WTC11 (cell line): ENCODE data around the gene USP54. TPM values are rescaled to one million over a fixed set of nuclear protein-coding genes. Genes with fewer than 3 reads are reported as not detected.

Source experiments
- ATAC-seq: fragments of 200-7000 bp; cut with Tn5 transposase; 2 replicates; pipeline ENCODE4 v1.10.0; 2021; ENCODE audit warnings: mild to moderate bottlenecking, moderate library complexity
- CTCF ChIA-PET: fragments of 300-600 bp; sonication (Branson Sonifier 250); formaldehyde crosslinking; loops from one replicate; lab custom pipeline; 2021; ENCODE audit warnings: antibody characterized with exemption; lab: Charles Lee
- POLR2A ChIA-PET: fragments of 350-600 bp; sonication (Branson Sonifier 250); formaldehyde crosslinking; loops from one replicate; lab custom pipeline; 2021; ENCODE audit warnings: antibody characterized with exemption; lab: Charles Lee
- DNase-seq: peaks from one replicate; pipeline ENCODE4 v3.0.0; 2021; ENCODE audit warnings: low spot score
- H3K27ac Mint-ChIP-seq: 2 replicates; pipeline ENCODE4 v1.8.0; 2021; ENCODE audit warnings: mixed read lengths
- H3K27me3 Mint-ChIP-seq: 2 replicates; pipeline ENCODE4 v1.8.0; 2021; ENCODE audit warnings: low read depth, mild to moderate bottlenecking, moderate library complexity, mixed read lengths
- H3K36me3 Mint-ChIP-seq: 2 replicates; pipeline ENCODE4 v1.8.0; 2021; ENCODE audit warnings: mixed read lengths
- H3K4me1 Mint-ChIP-seq: 2 replicates; pipeline ENCODE4 v1.8.0; 2022; ENCODE audit warnings: mixed read lengths
- H3K4me3 Mint-ChIP-seq: 2 replicates; pipeline ENCODE4 v1.8.0; 2021; ENCODE audit warnings: mild to moderate bottlenecking, moderate library complexity, mixed read lengths
- H3K9me3 Mint-ChIP-seq: 2 replicates; pipeline ENCODE4 v1.8.0; 2021; ENCODE audit warnings: mixed read lengths
- CBFB ChIP-seq: sonication (generic); formaldehyde crosslinking; IDR thresholded peaks from 2 replicates; pipeline ENCODE4 v1.8.1; 2022; ENCODE audit warnings: mild to moderate bottlenecking, low read depth, missing genetic modification reagents
- FOXJ3 ChIP-seq: sonication (generic); formaldehyde crosslinking; IDR thresholded peaks from 2 replicates; pipeline ENCODE4 v1.9.0; 2021; ENCODE audit warnings: missing genetic modification reagents, mild to moderate bottlenecking, borderline replicate concordance
- FOXP1 ChIP-seq: sonication (generic); formaldehyde crosslinking; IDR thresholded peaks from 2 replicates; pipeline ENCODE4 v1.8.0; 2022; ENCODE audit warnings: missing genetic modification reagents, mild to moderate bottlenecking, moderate library complexity, borderline replicate concordance
- OVOL2 ChIP-seq: fragments of 250-450 bp; sonication (Bioruptor Pico); IDR thresholded peaks from 2 replicates; pipeline ENCODE4 v1.9.0; 2021; ENCODE audit warnings: mild to moderate bottlenecking, borderline replicate concordance
- RORB ChIP-seq: fragments of 250-450 bp; sonication (Bioruptor Pico); IDR thresholded peaks from 2 replicates; pipeline ENCODE4 v1.9.0; 2021; ENCODE audit warnings: mild to moderate bottlenecking
- TCF7 ChIP-seq: sonication (generic); formaldehyde crosslinking; IDR thresholded peaks from 2 replicates; pipeline ENCODE4 v1.8.0; 2022; ENCODE audit warnings: mild to moderate bottlenecking, low read depth, missing genetic modification reagents, moderate library complexity
- TEAD1 ChIP-seq: sonication (generic); formaldehyde crosslinking; IDR thresholded peaks from 2 replicates; pipeline ENCODE4 v1.8.0; 2022; ENCODE audit warnings: mild to moderate bottlenecking, missing genetic modification reagents
- ZNF416 ChIP-seq: fragments of 250-450 bp; sonication (Bioruptor Pico); IDR thresholded peaks from 2 replicates; pipeline ENCODE4 v1.9.0; 2021; ENCODE audit warnings: mild to moderate bottlenecking, inconsistent platforms
- total RNA-seq: library from RNA; stranded (reverse); gene quantifications from 3 replicates; pipeline ENCODE4 v1.2.3, GENCODE V29; 2021
- TF ChIP-seq, protein P1 (sequence below): sonication (generic); formaldehyde crosslinking; IDR thresholded peaks from 2 replicates; pipeline ENCODE4 v1.8.1; 2023; ENCODE audit warnings: mild to moderate bottlenecking, missing genetic modification reagents
- TF ChIP-seq, protein P2 (sequence below): sonication (generic); formaldehyde crosslinking; IDR thresholded peaks from 2 replicates; pipeline ENCODE4 v1.8.0; 2022; ENCODE audit warnings: missing genetic modification reagents
- TF ChIP-seq, protein P3 (sequence below): sonication (generic); formaldehyde crosslinking; IDR thresholded peaks from 2 replicates; pipeline ENCODE4 v1.8.0; 2023; ENCODE audit warnings: missing genetic modification reagents
- TF ChIP-seq, protein P4 (sequence below): sonication (generic); formaldehyde crosslinking; IDR thresholded peaks from 2 replicates; pipeline ENCODE4 v1.8.0; 2023; ENCODE audit warnings: mild to moderate bottlenecking, missing genetic modification reagents
- TF ChIP-seq, protein P5 (sequence below): fragments of 250-450 bp; sonication (Bioruptor Pico); IDR thresholded peaks from 2 replicates; pipeline ENCODE4 v2.1.2; 2022; ENCODE audit warnings: mild to moderate bottlenecking, moderate library complexity
- TF ChIP-seq, protein P6 (sequence below): fragments of 250-450 bp; sonication (Bioruptor Pico); conservative IDR thresholded peaks from 2 replicates; pipeline ENCODE4 v1.9.0; 2021; ENCODE audit warnings: mild to moderate bottlenecking
- TF ChIP-seq, protein P7 (sequence below): sonication (generic); formaldehyde crosslinking; IDR thresholded peaks from 2 replicates; pipeline ENCODE4 v1.8.0; 2022; ENCODE audit warnings: mild to moderate bottlenecking, missing genetic modification reagents
- TF ChIP-seq, protein P8 (sequence below): sonication (generic); formaldehyde crosslinking; IDR thresholded peaks from 2 replicates; pipeline ENCODE4 v1.8.1; 2023; ENCODE audit warnings: mild to moderate bottlenecking, missing genetic modification reagents

USP54 gene
- total RNA-seq, 1 experiment from 2014 or later: 39.8 TPM

DNA sequence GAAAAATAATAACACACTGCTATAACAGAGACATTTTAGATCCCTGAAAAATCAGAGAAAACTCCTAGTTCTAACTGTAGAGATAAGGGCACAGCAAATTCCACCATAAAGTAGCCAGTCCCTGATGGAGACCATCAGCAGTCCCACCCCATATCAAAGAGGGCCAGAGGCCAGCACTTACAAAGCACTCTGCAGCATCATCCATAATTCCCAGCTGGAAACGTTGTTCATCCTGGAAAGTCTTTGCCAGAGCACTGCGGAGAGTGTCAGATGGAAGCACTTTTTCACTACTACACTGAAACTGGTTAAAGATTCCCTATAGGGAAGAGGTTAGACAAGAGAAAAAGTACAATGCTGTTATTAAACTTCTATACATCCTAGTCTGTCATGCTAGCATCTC is 45.8 kb downstream of the USP54 start (continued):
- TF ChIP-seq, protein P1, sequence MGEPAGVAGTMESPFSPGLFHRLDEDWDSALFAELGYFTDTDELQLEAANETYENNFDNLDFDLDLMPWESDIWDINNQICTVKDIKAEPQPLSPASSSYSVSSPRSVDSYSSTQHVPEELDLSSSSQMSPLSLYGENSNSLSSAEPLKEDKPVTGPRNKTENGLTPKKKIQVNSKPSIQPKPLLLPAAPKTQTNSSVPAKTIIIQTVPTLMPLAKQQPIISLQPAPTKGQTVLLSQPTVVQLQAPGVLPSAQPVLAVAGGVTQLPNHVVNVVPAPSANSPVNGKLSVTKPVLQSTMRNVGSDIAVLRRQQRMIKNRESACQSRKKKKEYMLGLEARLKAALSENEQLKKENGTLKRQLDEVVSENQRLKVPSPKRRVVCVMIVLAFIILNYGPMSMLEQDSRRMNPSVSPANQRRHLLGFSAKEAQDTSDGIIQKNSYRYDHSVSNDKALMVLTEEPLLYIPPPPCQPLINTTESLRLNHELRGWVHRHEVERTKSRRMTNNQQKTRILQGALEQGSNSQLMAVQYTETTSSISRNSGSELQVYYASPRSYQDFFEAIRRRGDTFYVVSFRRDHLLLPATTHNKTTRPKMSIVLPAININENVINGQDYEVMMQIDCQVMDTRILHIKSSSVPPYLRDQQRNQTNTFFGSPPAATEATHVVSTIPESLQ (CRISPR knock-in tag): no peak
- TF ChIP-seq, protein P2, sequence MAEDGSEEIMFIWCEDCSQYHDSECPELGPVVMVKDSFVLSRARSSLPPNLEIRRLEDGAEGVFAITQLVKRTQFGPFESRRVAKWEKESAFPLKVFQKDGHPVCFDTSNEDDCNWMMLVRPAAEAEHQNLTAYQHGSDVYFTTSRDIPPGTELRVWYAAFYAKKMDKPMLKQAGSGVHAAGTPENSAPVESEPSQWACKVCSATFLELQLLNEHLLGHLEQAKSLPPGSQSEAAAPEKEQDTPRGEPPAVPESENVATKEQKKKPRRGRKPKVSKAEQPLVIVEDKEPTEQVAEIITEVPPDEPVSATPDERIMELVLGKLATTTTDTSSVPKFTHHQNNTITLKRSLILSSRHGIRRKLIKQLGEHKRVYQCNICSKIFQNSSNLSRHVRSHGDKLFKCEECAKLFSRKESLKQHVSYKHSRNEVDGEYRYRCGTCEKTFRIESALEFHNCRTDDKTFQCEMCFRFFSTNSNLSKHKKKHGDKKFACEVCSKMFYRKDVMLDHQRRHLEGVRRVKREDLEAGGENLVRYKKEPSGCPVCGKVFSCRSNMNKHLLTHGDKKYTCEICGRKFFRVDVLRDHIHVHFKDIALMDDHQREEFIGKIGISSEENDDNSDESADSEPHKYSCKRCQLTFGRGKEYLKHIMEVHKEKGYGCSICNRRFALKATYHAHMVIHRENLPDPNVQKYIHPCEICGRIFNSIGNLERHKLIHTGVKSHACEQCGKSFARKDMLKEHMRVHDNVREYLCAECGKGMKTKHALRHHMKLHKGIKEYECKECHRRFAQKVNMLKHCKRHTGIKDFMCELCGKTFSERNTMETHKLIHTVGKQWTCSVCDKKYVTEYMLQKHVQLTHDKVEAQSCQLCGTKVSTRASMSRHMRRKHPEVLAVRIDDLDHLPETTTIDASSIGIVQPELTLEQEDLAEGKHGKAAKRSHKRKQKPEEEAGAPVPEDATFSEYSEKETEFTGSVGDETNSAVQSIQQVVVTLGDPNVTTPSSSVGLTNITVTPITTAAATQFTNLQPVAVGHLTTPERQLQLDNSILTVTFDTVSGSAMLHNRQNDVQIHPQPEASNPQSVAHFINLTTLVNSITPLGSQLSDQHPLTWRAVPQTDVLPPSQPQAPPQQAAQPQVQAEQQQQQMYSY: no peak
- TF ChIP-seq, protein P3, sequence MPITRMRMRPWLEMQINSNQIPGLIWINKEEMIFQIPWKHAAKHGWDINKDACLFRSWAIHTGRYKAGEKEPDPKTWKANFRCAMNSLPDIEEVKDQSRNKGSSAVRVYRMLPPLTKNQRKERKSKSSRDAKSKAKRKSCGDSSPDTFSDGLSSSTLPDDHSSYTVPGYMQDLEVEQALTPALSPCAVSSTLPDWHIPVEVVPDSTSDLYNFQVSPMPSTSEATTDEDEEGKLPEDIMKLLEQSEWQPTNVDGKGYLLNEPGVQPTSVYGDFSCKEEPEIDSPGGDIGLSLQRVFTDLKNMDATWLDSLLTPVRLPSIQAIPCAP (CRISPR knock-in tag): no peak
- TF ChIP-seq OVOL2: no peak
- TF ChIP-seq, protein P4, sequence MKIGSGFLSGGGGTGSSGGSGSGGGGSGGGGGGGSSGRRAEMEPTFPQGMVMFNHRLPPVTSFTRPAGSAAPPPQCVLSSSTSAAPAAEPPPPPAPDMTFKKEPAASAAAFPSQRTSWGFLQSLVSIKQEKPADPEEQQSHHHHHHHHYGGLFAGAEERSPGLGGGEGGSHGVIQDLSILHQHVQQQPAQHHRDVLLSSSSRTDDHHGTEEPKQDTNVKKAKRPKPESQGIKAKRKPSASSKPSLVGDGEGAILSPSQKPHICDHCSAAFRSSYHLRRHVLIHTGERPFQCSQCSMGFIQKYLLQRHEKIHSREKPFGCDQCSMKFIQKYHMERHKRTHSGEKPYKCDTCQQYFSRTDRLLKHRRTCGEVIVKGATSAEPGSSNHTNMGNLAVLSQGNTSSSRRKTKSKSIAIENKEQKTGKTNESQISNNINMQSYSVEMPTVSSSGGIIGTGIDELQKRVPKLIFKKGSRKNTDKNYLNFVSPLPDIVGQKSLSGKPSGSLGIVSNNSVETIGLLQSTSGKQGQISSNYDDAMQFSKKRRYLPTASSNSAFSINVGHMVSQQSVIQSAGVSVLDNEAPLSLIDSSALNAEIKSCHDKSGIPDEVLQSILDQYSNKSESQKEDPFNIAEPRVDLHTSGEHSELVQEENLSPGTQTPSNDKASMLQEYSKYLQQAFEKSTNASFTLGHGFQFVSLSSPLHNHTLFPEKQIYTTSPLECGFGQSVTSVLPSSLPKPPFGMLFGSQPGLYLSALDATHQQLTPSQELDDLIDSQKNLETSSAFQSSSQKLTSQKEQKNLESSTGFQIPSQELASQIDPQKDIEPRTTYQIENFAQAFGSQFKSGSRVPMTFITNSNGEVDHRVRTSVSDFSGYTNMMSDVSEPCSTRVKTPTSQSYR (CRISPR knock-in tag): no peak
- TF ChIP-seq, protein P5, sequence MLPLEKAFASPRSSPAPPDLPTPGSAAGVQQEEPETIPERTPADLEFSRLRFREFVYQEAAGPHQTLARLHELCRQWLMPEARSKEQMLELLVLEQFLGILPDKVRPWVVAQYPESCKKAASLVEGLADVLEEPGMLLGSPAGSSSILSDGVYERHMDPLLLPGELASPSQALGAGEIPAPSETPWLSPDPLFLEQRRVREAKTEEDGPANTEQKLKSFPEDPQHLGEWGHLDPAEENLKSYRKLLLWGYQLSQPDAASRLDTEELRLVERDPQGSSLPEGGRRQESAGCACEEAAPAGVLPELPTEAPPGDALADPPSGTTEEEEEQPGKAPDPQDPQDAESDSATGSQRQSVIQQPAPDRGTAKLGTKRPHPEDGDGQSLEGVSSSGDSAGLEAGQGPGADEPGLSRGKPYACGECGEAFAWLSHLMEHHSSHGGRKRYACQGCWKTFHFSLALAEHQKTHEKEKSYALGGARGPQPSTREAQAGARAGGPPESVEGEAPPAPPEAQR: no peak
- TF ChIP-seq, protein P6, sequence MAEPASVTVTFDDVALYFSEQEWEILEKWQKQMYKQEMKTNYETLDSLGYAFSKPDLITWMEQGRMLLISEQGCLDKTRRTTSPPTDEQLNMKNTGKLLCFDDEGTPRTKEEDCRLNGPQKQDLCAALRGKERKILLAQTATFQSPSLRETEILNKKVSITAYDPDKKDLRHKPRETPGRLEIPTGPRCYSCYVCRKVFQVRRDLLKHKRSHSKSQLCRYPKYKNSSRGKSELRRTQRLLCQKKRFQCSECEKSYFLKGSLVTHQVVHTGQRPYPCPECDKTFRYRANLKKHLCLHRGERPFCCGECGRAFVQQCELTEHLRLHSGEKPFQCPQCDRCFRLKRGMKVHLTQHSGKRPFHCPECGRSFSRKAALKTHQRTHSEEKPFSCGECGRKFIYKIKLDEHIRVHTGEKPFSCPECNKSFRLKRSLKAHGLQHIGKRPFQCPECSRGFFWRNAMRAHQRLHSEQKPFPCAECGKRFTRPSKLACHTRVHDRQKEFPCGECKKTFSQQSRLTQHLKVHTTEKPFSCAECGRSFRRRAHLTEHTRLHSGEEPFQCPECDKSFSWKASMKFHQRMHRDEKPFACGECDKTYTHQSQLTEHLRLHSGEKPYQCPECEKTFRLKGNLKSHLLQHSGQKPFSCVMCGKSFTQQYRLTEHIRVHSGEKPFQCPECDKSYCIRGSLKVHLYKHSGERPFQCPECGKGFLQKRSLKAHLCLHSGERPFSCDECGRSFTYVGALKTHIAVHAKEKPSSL (CRISPR knock-in tag): no peak
- TF ChIP-seq FOXP1 (CRISPR knock-in tag): no peak
- no peak for TF ChIP-seq RORB (CRISPR knock-in tag)
- TF ChIP-seq, all 79 proteins: peak for 0

DNA sequence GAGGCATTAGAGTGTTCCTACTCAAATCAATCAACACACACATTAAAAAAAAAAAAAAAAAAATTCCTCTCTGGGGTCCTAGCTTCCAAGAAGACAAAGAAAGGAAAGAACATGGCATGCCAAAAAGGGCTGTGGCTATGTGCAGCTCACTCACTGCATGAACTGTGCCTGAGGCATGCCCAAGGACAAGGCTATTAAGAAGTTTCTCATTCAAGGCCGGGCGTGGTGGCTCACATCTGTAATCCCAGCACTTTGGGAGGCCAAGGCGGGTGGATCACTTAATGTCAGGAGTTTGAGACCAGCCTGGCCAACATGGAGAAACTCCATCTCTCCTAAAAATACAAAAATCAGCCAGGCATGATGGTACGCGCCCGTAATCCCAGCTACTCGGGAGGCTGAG is 53.4 kb downstream of the USP54 start:
- POLR2A ChIA-PET: interaction anchor here (0.6 kb wide), 1 partner anchor 206 kb away, joined by 3 read pairs; the partner anchor contains the start of gene SEC24C
- Mint-ChIP-seq H3K4me3 (no peak overlapping the region), H3K27me3 (no peaks in the 10 kb centered on the region), H3K9me3 (no peaks in the 10 kb centered on the region), H3K27ac (no peak overlapping the region), H3K4me1 (no peaks in the 10 kb centered on the region), H3K36me3 (peaks cover 25% of the 10 kb centered on the region)
- CTCF ChIA-PET: interaction anchor here (0.6 to 0.9 kb wide), 2 partner anchors 8 to 235 kb away, joined by 3 read pairs; no protein-coding TSS in a partner anchor
- ATAC-seq: no peak
- DNase-seq: no peak
- no peak for TF ChIP-seq ZNF416 (CRISPR knock-in tag)
- TF ChIP-seq TEAD1 (CRISPR knock-in tag): no peak
- TF ChIP-seq, protein P7, sequence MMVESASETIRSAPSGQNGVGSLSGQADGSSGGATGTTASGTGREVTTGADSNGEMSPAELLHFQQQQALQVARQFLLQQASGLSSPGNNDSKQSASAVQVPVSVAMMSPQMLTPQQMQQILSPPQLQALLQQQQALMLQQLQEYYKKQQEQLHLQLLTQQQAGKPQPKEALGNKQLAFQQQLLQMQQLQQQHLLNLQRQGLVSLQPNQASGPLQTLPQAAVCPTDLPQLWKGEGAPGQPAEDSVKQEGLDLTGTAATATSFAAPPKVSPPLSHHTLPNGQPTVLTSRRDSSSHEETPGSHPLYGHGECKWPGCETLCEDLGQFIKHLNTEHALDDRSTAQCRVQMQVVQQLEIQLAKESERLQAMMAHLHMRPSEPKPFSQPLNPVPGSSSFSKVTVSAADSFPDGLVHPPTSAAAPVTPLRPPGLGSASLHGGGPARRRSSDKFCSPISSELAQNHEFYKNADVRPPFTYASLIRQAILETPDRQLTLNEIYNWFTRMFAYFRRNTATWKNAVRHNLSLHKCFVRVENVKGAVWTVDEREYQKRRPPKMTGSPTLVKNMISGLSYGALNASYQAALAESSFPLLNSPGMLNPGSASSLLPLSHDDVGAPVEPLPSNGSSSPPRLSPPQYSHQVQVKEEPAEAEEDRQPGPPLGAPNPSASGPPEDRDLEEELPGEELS: no peak
- TF ChIP-seq CBFB (CRISPR knock-in tag): no peak
- no peak for TF ChIP-seq FOXJ3
- TF ChIP-seq, protein P6 (CRISPR knock-in tag): no peak
- TF ChIP-seq, protein P8, sequence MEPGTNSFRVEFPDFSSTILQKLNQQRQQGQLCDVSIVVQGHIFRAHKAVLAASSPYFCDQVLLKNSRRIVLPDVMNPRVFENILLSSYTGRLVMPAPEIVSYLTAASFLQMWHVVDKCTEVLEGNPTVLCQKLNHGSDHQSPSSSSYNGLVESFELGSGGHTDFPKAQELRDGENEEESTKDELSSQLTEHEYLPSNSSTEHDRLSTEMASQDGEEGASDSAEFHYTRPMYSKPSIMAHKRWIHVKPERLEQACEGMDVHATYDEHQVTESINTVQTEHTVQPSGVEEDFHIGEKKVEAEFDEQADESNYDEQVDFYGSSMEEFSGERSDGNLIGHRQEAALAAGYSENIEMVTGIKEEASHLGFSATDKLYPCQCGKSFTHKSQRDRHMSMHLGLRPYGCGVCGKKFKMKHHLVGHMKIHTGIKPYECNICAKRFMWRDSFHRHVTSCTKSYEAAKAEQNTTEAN (CRISPR knock-in tag): no peak
- TF ChIP-seq FOXP1 (CRISPR knock-in tag): no peak
- no peak for TF ChIP-seq TCF7 (CRISPR knock-in tag)
